Liver (tissue), 9 donors: Measurements from ENCODE around the gene HERC6. TPM values are rescaled to one million over a fixed set of nuclear protein-coding genes. Genes with fewer than 3 reads are reported as not detected.

Experiments used
- DNase-seq: peaks from one replicate; pipeline ENCODE4 v3.0.0-alpha.2; 2017; ENCODE audit warnings: low spot score
- H3K27ac ChIP-seq, 2 donors: one replicate each; pipeline ENCODE4 v1.7.0; 2013; ENCODE audit warnings: inconsistent platforms in 2 of 2, low read length in 2 of 2, control low read depth in 1 of 2, low read depth in 1 of 2, mild to moderate bottlenecking in 1 of 2
- H3K27me3 ChIP-seq, 4 donors: one replicate each; pipeline versions ENCODE4 v1.6.1 to v1.7.0; 2013; ENCODE audit warnings: low read length in 3 of 4, inconsistent platforms in 1 of 4, mild to moderate bottlenecking in 1 of 4, moderate library complexity in 1 of 4; ENCODE audit not compliant: control insufficient read depth in 4 of 4, insufficient read depth in 4 of 4
- H3K36me3 ChIP-seq, 4 donors: one replicate each; pipeline versions ENCODE4 v1.6.1 to v1.7.0; 2013; ENCODE audit warnings: low read length in 3 of 4, mild to moderate bottlenecking in 3 of 4, low read depth in 1 of 4, moderate library complexity in 1 of 4; ENCODE audit not compliant: control insufficient read depth in 4 of 4, insufficient read depth in 3 of 4
- H3K4me1 ChIP-seq, 4 donors: one replicate each; pipeline versions ENCODE4 v1.6.1 to v1.7.0; 2013; ENCODE audit warnings: low read length in 3 of 4, mild to moderate bottlenecking in 3 of 4, moderate library complexity in 1 of 4; ENCODE audit not compliant: control insufficient read depth in 4 of 4, insufficient read depth in 4 of 4
- H3K4me3 ChIP-seq, 3 donors: one replicate each; pipeline versions ENCODE4 v1.6.1 to v1.7.0; 2013; ENCODE audit warnings: low read length in 3 of 3, control low read depth in 1 of 3, low read depth in 1 of 3, mild to moderate bottlenecking in 1 of 3
- H3K9ac ChIP-seq, 2 donors: one replicate each; pipeline ENCODE4 v1.7.0; 2013; ENCODE audit warnings: low read length in 2 of 2, mild to moderate bottlenecking in 2 of 2, moderate library complexity in 2 of 2, control low read depth in 1 of 2, low read depth in 1 of 2
- H3K9me3 ChIP-seq, 4 donors: one replicate each; pipeline versions ENCODE4 v1.6.1 to v1.7.0; 2013; ENCODE audit warnings: low read length in 3 of 4; ENCODE audit not compliant: control insufficient read depth in 4 of 4
- ATF3 ChIP-seq: IDR thresholded peaks from 2 replicates; pipeline ENCODE4 v1.6.1; 2016; ENCODE audit warnings: antibody characterized with exemption
- CTCF ChIP-seq: fragments of 150-350 bp; IDR thresholded peaks from 2 replicates; pipeline ENCODE4 v1.5.1; 2017; ENCODE audit warnings: improper control_type of control experiment, low read depth, low read length; ENCODE audit not compliant: missing input control
- EGR1 ChIP-seq, 2 donors: IDR thresholded peaks; 2 replicates each; pipeline ENCODE4 v1.6.1; 2016 to 2018; ENCODE audit warnings: antibody characterized with exemption in 2 of 2, low read depth in 2 of 2
- FOXA1 ChIP-seq: IDR thresholded peaks from 2 replicates; pipeline ENCODE4 v1.6.1; 2016; ENCODE audit warnings: antibody characterized with exemption
- FOXA2 ChIP-seq: IDR thresholded peaks from 2 replicates; pipeline ENCODE4 v1.6.1; 2016; ENCODE audit warnings: antibody characterized with exemption
- GABPA ChIP-seq, 2 donors: IDR thresholded peaks in 1 of 2; conservative IDR thresholded peaks in 1 of 2; 2 replicates each; pipeline ENCODE4 v1.6.1; 2016; ENCODE audit warnings: antibody characterized with exemption in 2 of 2, mild to moderate bottlenecking in 1 of 2, moderate library complexity in 1 of 2
- HNF4A ChIP-seq, 2 donors: conservative IDR thresholded peaks; 2 replicates each; pipeline ENCODE4 v1.6.1; 2016; ENCODE audit warnings: antibody characterized with exemption in 2 of 2, mild to moderate bottlenecking in 2 of 2
- HNF4G ChIP-seq: IDR thresholded peaks from 2 replicates; pipeline ENCODE4 v1.6.1; 2016; ENCODE audit warnings: antibody characterized with exemption
- JUND ChIP-seq, 2 donors: IDR thresholded peaks; 2 replicates each; pipeline ENCODE4 v1.6.1; 2016; ENCODE audit warnings: antibody characterized with exemption in 2 of 2
- MAX ChIP-seq: IDR thresholded peaks from 2 replicates; pipeline ENCODE4 v1.6.1; 2016; ENCODE audit warnings: antibody characterized with exemption
- NR2F2 ChIP-seq: IDR thresholded peaks from 2 replicates; pipeline ENCODE4 v1.6.1; 2016; ENCODE audit warnings: antibody characterized with exemption
- RAD21 ChIP-seq, 2 donors: IDR thresholded peaks; 2 replicates each; pipeline ENCODE4 v1.6.1; 2016; ENCODE audit warnings: antibody characterized with exemption in 2 of 2, mild to moderate bottlenecking in 2 of 2
- RXRA ChIP-seq, 2 donors: IDR thresholded peaks; 2 replicates each; pipeline ENCODE4 v1.6.1; 2017 to 2018; ENCODE audit warnings: antibody characterized with exemption in 2 of 2, mild to moderate bottlenecking in 1 of 2
- SP1 ChIP-seq: IDR thresholded peaks from 2 replicates; pipeline ENCODE4 v1.6.1; 2018; ENCODE audit warnings: antibody characterized with exemption, mild to moderate bottlenecking
- TAF1 ChIP-seq: conservative IDR thresholded peaks from 2 replicates; pipeline ENCODE4 v1.6.1; 2016; ENCODE audit warnings: antibody characterized with exemption, mild to moderate bottlenecking
- YY1 ChIP-seq: IDR thresholded peaks from 2 replicates; pipeline ENCODE4 v1.6.1; 2016; ENCODE audit warnings: antibody characterized with exemption, mild to moderate bottlenecking
- ZBTB33 ChIP-seq: IDR thresholded peaks from 2 replicates; pipeline ENCODE4 v1.6.1; 2016; ENCODE audit warnings: antibody characterized with exemption
- WGBS: extraction: QIAGEN DNeasy Blood & Tissue Kit; methylation state at CpG from one replicate; pipeline ENCODE4 v1.1.7; 2013; 5-methylcytosine and 5-hydroxymethylcytosine counted together
- polyA plus RNA-seq, 2 donors: library from polyadenylated mRNA; stranded (reverse) in 1 of 2; unstranded in 1 of 2; fragments of 200-250 nt in 1 of 2; fragments of >200 nt in 1 of 2; fragmentation: Nextera tagmentation in 1 of 2; extraction: Ambion mirVana in 1 of 2; gene quantifications; one replicate each; pipeline versions ENCODE4 v1.2.1 to v1.2.3, GENCODE V29; 2013 to 2015
- total RNA-seq, 2 donors: library from RNA; depleted of rRNA; stranded (reverse); fragments of >200 nt; gene quantifications; one replicate each; pipeline ENCODE4 v1.2.3, GENCODE V29; 2014
- TF ChIP-seq, protein P1 (sequence below): IDR thresholded peaks from 2 replicates; pipeline ENCODE4 v1.6.1; 2016; ENCODE audit warnings: antibody characterized with exemption, mild to moderate bottlenecking
- donor health status: healthy.
- donor health status: healthy.
- donor health status: healthy.
- donor health status: healthy.
- donor health status: healthy.

The HERC6 gene
- total and polyA plus RNA-seq, 4 donors, result 1.5 to 3.8 (median 2.6) TPM

- H3K9me3 ChIP-seq, result no peaks in the 10 kb centered on the region
- no peaks in the 10 kb centered on the region for H3K36me3 ChIP-seq
- no peak overlapping the region for H3K27ac ChIP-seq
- no peaks in the 10 kb centered on the region for H3K4me1 ChIP-seq
- no peak overlapping the region for H3K4me3 ChIP-seq
- no peaks in the 10 kb centered on the region for H3K27me3 ChIP-seq
- DNase-seq, result no peak
- TF ChIP-seq RXRA (IDR thresholded peaks at IDR 0.05), result no peak
- no peak for TF ChIP-seq HNF4A (conservative IDR thresholded peaks at IDR 0.05)
- no peak for TF ChIP-seq YY1
- TF ChIP-seq CTCF, result no peak
- TF ChIP-seq SP1, result no peak
- TF ChIP-seq JUND (IDR thresholded peaks at IDR 0.05), result no peak
- TF ChIP-seq, protein P1, sequence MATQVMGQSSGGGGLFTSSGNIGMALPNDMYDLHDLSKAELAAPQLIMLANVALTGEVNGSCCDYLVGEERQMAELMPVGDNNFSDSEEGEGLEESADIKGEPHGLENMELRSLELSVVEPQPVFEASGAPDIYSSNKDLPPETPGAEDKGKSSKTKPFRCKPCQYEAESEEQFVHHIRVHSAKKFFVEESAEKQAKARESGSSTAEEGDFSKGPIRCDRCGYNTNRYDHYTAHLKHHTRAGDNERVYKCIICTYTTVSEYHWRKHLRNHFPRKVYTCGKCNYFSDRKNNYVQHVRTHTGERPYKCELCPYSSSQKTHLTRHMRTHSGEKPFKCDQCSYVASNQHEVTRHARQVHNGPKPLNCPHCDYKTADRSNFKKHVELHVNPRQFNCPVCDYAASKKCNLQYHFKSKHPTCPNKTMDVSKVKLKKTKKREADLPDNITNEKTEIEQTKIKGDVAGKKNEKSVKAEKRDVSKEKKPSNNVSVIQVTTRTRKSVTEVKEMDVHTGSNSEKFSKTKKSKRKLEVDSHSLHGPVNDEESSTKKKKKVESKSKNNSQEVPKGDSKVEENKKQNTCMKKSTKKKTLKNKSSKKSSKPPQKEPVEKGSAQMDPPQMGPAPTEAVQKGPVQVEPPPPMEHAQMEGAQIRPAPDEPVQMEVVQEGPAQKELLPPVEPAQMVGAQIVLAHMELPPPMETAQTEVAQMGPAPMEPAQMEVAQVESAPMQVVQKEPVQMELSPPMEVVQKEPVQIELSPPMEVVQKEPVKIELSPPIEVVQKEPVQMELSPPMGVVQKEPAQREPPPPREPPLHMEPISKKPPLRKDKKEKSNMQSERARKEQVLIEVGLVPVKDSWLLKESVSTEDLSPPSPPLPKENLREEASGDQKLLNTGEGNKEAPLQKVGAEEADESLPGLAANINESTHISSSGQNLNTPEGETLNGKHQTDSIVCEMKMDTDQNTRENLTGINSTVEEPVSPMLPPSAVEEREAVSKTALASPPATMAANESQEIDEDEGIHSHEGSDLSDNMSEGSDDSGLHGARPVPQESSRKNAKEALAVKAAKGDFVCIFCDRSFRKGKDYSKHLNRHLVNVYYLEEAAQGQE, result no peak
- no peak for TF ChIP-seq ZBTB33
- TF ChIP-seq MAX, result no peak
- TF ChIP-seq HNF4G, result no peak
- no peak for TF ChIP-seq RAD21 (IDR thresholded peaks at IDR 0.05)
- TF ChIP-seq FOXA1, result no peak
- TF ChIP-seq GABPA (IDR thresholded peaks at IDR 0.05 in 1 of 2, conservative IDR thresholded peaks at IDR 0.05 in 1 of 2), result no peak
- TF ChIP-seq NR2F2, result no peak
- TF ChIP-seq FOXA2, result no peak
- no peak for TF ChIP-seq ATF3
- no peak for TF ChIP-seq TAF1
- no peak for TF ChIP-seq EGR1 (IDR thresholded peaks at IDR 0.05; ENCODE audit: low read depth in 2 of 2)
- WGBS, result 81% methylated on average over 3 of the region's 3 CpGs
- no peak overlapping the region for H3K9ac ChIP-seq
Observed at GRCh38 chr4:88446124-88446523, 67.5 kb downstream of the HERC6 start.
